CD4-positive, alpha-beta T cell treated with Interleukin-6 at 100 ng/mL for 8 hours (primary cell): Measurements from ENCODE around the gene CCDC18.
"Not testable (repeated sequence)": the region's sequence is repeated elsewhere in the genome, so short reads cannot be mapped to it uniquely, and the experiment has no call there.

Experiments used
- DNase-seq: peaks from one replicate; pipeline ENCODE4 v3.0.0-alpha.2; 2020; ENCODE audit warnings: mixed read lengths, low spot score

CCDC18 gene

GRCh38 chr1:93243233-93243632 lies 62.7 kb downstream of the CCDC18 start:
- DNase-seq, result not testable (repeated sequence)

GRCh38 chr1:93244298-93245069 lies 64.0 kb downstream of the CCDC18 start:
- no peak for DNase-seq

- DNase-seq, result no peak
Observed at GRCh38 chr1:93251966-93252365, 71.4 kb downstream of the CCDC18 start.

- DNase-seq, result no peak
Observed at GRCh38 chr1:93252598-93252997, 72.1 kb downstream of the CCDC18 start.

- DNase-seq, result no peak
Observed at GRCh38 chr1:93253516-93253915, 73.0 kb downstream of the CCDC18 start.

GRCh38 chr1:93255222-93256079 lies 74.9 kb downstream of the CCDC18 start:
- no peak for DNase-seq

- no peak for DNase-seq
Observed at GRCh38 chr1:93256433-93256832, 75.9 kb downstream of the CCDC18 start.

- DNase-seq, result no peak
Observed at GRCh38 chr1:93257889-93258288, 77.4 kb downstream of the CCDC18 start.

GRCh38 chr1:93260726-93261125 lies 80.2 kb downstream of the CCDC18 start:
- not testable (repeated sequence) for DNase-seq

GRCh38 chr1:93262645-93263044 lies 82.1 kb downstream of the CCDC18 start:
- DNase-seq, result no peak

GRCh38 chr1:93268888-93269287 lies 88.4 kb downstream of the CCDC18 start:
- not testable (repeated sequence) for DNase-seq

GRCh38 chr1:93275262-93275633 lies 94.7 kb downstream of the CCDC18 start:
- not testable (repeated sequence) for DNase-seq

- no peak for DNase-seq
Observed at GRCh38 chr1:93275634-93276295, 95.2 kb downstream of the CCDC18 start.

GRCh38 chr1:93277530-93277929 lies 97.0 kb downstream of the CCDC18 start:
- DNase-seq, result not testable (repeated sequence)

- no peak for DNase-seq
Observed at GRCh38 chr1:93283496-93283895, 103.0 kb downstream of the CCDC18 start.

- no peak for DNase-seq
Observed at GRCh38 chr1:93288558-93288957, 108.0 kb downstream of the CCDC18 start.

- no peak for DNase-seq
Observed at GRCh38 chr1:93296555-93297154, 116.1 kb downstream of the CCDC18 start.

- DNase-seq, result no peak
Observed at GRCh38 chr1:93301131-93301530, 120.6 kb downstream of the CCDC18 start.

GRCh38 chr1:93302078-93302477 lies 121.6 kb downstream of the CCDC18 start:
- DNase-seq, result no peak

- peak; percentile 67 for DNase-seq
Observed at GRCh38 chr1:93304716-93305138, 124.2 kb downstream of the CCDC18 start.

GRCh38 chr1:93306920-93307319 lies 126.4 kb downstream of the CCDC18 start:
- DNase-seq, result no peak

- no peak for DNase-seq
Observed at GRCh38 chr1:93313026-93313425, 132.5 kb downstream of the CCDC18 start.
